Mesenchymal stem cell (in vitro differentiated cells and primary cell): ENCODE results near the gene ATF7IP2.
"Not testable (repeated sequence)": the region's sequence is repeated elsewhere in the genome, so short reads cannot be mapped to it uniquely, and the experiment has no call there.

Source experiments
- DNase-seq: peaks from one replicate; pipeline ENCODE4 v3.0.0-alpha.2; 2013
- H2AFZ ChIP-seq: one replicate; pipeline ENCODE4 v1.6.1; 2013; ENCODE audit warnings: low read depth, mild to moderate bottlenecking, control low read depth, inconsistent platforms, low read length, moderate library complexity
- H2AK5ac ChIP-seq: 2 replicates; pipeline ENCODE4 v1.6.1; 2013; ENCODE audit warnings: low read length, moderate library complexity, mild to moderate bottlenecking, inconsistent platforms; ENCODE audit not compliant: severe bottlenecking
- H2BK120ac ChIP-seq: one replicate; pipeline ENCODE4 v1.6.1; 2013; ENCODE audit warnings: low read depth, mild to moderate bottlenecking, inconsistent platforms, low read length, moderate library complexity
- H2BK12ac ChIP-seq, 2 experiments: one replicate each; pipeline ENCODE4 v1.6.1; 2013; ENCODE audit warnings: inconsistent platforms in 2 of 2, low read length in 2 of 2, mild to moderate bottlenecking in 2 of 2, moderate library complexity in 2 of 2, control low read depth in 1 of 2
- H2BK15ac ChIP-seq: one replicate; pipeline ENCODE4 v1.6.1; 2013; ENCODE audit warnings: mild to moderate bottlenecking, low read depth, inconsistent platforms; ENCODE audit not compliant: poor library complexity, severe bottlenecking
- H2BK5ac ChIP-seq: 2 replicates; pipeline ENCODE4 v1.6.1; 2013; ENCODE audit warnings: low read depth, mild to moderate bottlenecking, low read length, control low read depth, inconsistent platforms; ENCODE audit not compliant: poor library complexity, severe bottlenecking
- H3K14ac ChIP-seq, 2 experiments: one replicate each; pipeline ENCODE4 v1.6.1; 2013; ENCODE audit warnings: inconsistent platforms in 2 of 2, low read length in 2 of 2, control low read depth in 1 of 2, mild to moderate bottlenecking in 1 of 2, moderate library complexity in 1 of 2
- H3K18ac ChIP-seq, 2 experiments: one replicate each; pipeline ENCODE4 v1.6.1; 2013; ENCODE audit warnings: inconsistent platforms in 2 of 2, low read length in 2 of 2, control low read depth in 1 of 2, low read depth in 1 of 2, mild to moderate bottlenecking in 1 of 2
- H3K23ac ChIP-seq, 2 experiments: one replicate each; pipeline ENCODE4 v1.6.1; 2013; ENCODE audit warnings: inconsistent platforms in 2 of 2, low read length in 2 of 2, mild to moderate bottlenecking in 2 of 2, moderate library complexity in 2 of 2, control low read depth in 1 of 2
- H3K27ac ChIP-seq: 2 replicates; pipeline ENCODE4 v1.5.1; 2013; ENCODE audit warnings: mild to moderate bottlenecking, moderate library complexity, low read length, control low read depth, inconsistent platforms; ENCODE audit not compliant: poor library complexity, severe bottlenecking
- H3K27me3 ChIP-seq, 2 experiments: 2 replicates each; pipeline versions ENCODE4 v1.6.1 to v1.7.0; 2013; ENCODE audit warnings: low read length in 2 of 2, mild to moderate bottlenecking in 2 of 2, moderate library complexity in 2 of 2, control low read depth in 1 of 2, inconsistent platforms in 1 of 2; ENCODE audit not compliant: control insufficient read depth in 1 of 2, insufficient read depth in 1 of 2
- H3K36me3 ChIP-seq, 2 experiments: 2 replicates each; pipeline versions ENCODE4 v1.6.1 to v1.7.0; 2013; ENCODE audit warnings: low read length in 2 of 2, control low read depth in 1 of 2, inconsistent platforms in 1 of 2, low read depth in 1 of 2, mild to moderate bottlenecking in 1 of 2; ENCODE audit not compliant: insufficient read depth in 2 of 2, control insufficient read depth in 1 of 2
- H3K4ac ChIP-seq, 2 experiments: one replicate each; pipeline ENCODE4 v1.6.1; 2013; ENCODE audit warnings: inconsistent platforms in 2 of 2, low read length in 2 of 2, mild to moderate bottlenecking in 2 of 2, moderate library complexity in 2 of 2, control low read depth in 1 of 2, low read depth in 1 of 2
- H3K4me1 ChIP-seq: 2 replicates; pipeline ENCODE4 v1.6.1; 2013; ENCODE audit warnings: low read depth, low read length, control low read depth; ENCODE audit not compliant: control insufficient read depth, insufficient read depth
- H3K4me2 ChIP-seq: 2 replicates; pipeline ENCODE4 v1.6.1; 2013; ENCODE audit warnings: low read length, mild to moderate bottlenecking, inconsistent platforms; ENCODE audit not compliant: poor library complexity, severe bottlenecking
- H3K4me3 ChIP-seq, 2 experiments: 2 replicates each; pipeline versions ENCODE4 v1.5.1 to v1.7.0; 2013; ENCODE audit warnings: low read length in 2 of 2, mild to moderate bottlenecking in 2 of 2, control low read depth in 1 of 2, low read depth in 1 of 2; ENCODE audit not compliant: insufficient read depth in 1 of 2
- H3K79me1 ChIP-seq: replicated peaks from 2 replicates; pipeline ENCODE4 v1.6.1; 2013; ENCODE audit warnings: mild to moderate bottlenecking, control low read depth, low read length, inconsistent platforms; ENCODE audit not compliant: poor library complexity, severe bottlenecking
- H3K9ac ChIP-seq: 2 replicates; pipeline ENCODE4 v1.7.0; 2013; ENCODE audit warnings: mild to moderate bottlenecking, low read length, moderate library complexity
- H3K9me3 ChIP-seq: 2 replicates; pipeline ENCODE4 v1.7.0; 2013; ENCODE audit warnings: mild to moderate bottlenecking, low read length; ENCODE audit not compliant: control insufficient read depth
- H4K8ac ChIP-seq: one replicate; pipeline ENCODE4 v1.6.1; 2013; ENCODE audit warnings: inconsistent platforms, mild to moderate bottlenecking, low read length, moderate library complexity
- H4K91ac ChIP-seq: one replicate; pipeline ENCODE4 v1.6.1; 2013; ENCODE audit warnings: mild to moderate bottlenecking, low read length, inconsistent platforms
- WGBS: methylation state at CpG from one replicate; pipeline ENCODE4 v1.1.7; 2013; ENCODE audit warnings: mixed read lengths; 5-methylcytosine and 5-hydroxymethylcytosine counted together

The ATF7IP2 gene

DNA sequence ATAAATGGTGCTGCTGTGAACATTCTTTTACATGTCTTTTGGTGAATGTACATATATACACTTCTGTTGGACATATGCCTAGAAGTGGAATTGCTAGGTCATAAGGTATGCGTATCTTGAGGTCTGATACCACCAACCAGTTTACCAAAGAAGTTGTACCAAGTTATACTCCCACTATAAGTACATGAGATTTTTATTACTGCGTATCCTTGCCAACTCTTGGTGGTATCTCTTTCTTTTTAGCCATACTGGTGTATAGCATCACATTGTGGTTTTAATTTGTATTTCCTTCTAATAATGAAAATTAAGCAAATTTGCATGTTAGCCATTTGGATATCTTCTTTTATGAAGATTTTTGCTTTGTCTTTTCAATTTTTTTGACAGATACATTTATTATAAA, 80.5 kb downstream of the ATF7IP2 start:
- Histone ChIP-seq H4K8ac (no peak overlapping the region), H4K91ac (no peak overlapping the region), H3K14ac (no peak overlapping the region), H3K27me3 (no peaks in the 10 kb centered on the region), H3K4me2 (no peak overlapping the region), H3K23ac (no peak overlapping the region), H3K9me3 (no peaks in the 10 kb centered on the region), H3K18ac (no peak overlapping the region), H3K4me1 (no peaks in the 10 kb centered on the region), H3K9ac (no peak overlapping the region), H2BK5ac (no peak overlapping the region), H2AK5ac (no peak overlapping the region), H3K4me3 (no peak overlapping the region), H3K36me3 (no peaks in the 10 kb centered on the region), H2BK15ac (no peak overlapping the region), H3K79me1 (no peaks in the 10 kb centered on the region), H2AFZ (no peak overlapping the region), H2BK12ac (no peak overlapping the region), H3K4ac (no peak overlapping the region), H2BK120ac (no peak overlapping the region), H3K27ac (no peak overlapping the region)
- WGBS = no CpG with 5 or more reads among the region's 2 CpGs
- no peak for DNase-seq

DNA sequence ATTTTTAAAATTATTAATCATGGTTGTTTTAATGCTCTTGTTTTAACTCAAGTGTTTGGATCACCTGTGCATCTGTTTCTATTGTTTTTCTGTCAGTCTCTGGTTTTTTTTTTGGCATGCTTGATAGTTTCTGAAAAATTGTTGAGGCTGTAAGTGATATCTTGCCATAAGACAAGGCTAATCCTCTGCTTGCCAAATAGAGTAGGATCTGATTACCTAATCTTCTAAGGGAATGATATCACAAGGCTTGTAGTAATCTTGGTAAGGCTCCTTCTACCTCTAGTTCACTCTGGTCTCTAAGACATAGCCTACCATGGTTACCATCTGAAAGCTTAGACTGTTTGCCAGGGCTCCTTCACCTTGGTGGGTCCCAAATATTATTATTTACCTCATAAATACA, 81.0 kb downstream of the ATF7IP2 start:
- no peak overlapping the region for H3K4ac ChIP-seq
- no peak overlapping the region for H3K23ac ChIP-seq
- no peaks in the 10 kb centered on the region for H3K4me1 ChIP-seq
- no peak for DNase-seq
- no peaks in the 10 kb centered on the region for H3K9me3 ChIP-seq
- H2BK5ac ChIP-seq = no peak overlapping the region
- H3K9ac ChIP-seq = no peak overlapping the region
- H4K91ac ChIP-seq = no peak overlapping the region
- H3K4me2 ChIP-seq = no peak overlapping the region
- H2BK15ac ChIP-seq = no peak overlapping the region
- no peak overlapping the region for H4K8ac ChIP-seq
- no peak overlapping the region for H3K27ac ChIP-seq
- H2BK12ac ChIP-seq = no peak overlapping the region
- H3K79me1 ChIP-seq = no peaks in the 10 kb centered on the region
- no peak overlapping the region for H3K14ac ChIP-seq
- no peak overlapping the region for H2AK5ac ChIP-seq
- H3K36me3 ChIP-seq = no peaks in the 10 kb centered on the region
- H3K4me3 ChIP-seq = no peak overlapping the region
- no peak overlapping the region for H2BK120ac ChIP-seq
- no peak overlapping the region for H2AFZ ChIP-seq
- H3K18ac ChIP-seq = no peak overlapping the region
- H3K27me3 ChIP-seq = no peaks in the 10 kb centered on the region

DNA sequence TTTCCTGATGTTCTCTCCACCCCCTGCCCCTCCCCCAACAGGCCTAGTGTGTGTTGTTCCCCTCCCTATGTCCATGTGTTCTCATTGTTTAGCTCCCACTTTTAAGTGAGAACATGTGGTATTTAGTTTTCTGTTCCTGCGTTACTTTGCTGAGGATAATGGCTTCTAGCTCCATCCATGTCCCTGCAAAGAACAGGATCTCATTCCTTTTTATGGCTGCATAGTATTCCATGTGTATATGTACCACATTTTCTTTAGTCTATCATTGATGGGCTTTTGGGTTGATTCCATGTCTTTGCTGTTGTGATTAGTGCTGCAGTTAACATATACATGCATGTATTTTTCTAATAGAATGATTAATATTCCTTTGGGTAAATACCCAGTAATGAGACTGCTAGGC, 90.8 kb downstream of the ATF7IP2 start:
- H4K8ac ChIP-seq, H3K4ac ChIP-seq, H3K23ac ChIP-seq, H2BK12ac ChIP-seq, H3K27me3 ChIP-seq, H3K18ac ChIP-seq, H3K4me2 ChIP-seq, H2BK120ac ChIP-seq, H3K9me3 ChIP-seq, DNase-seq, H2AFZ ChIP-seq, H3K27ac ChIP-seq, H4K91ac ChIP-seq, H2AK5ac ChIP-seq, H2BK5ac ChIP-seq, H3K36me3 ChIP-seq, H3K14ac ChIP-seq, H3K4me3 ChIP-seq, H3K4me1 ChIP-seq, H3K9ac ChIP-seq, H3K79me1 ChIP-seq, H2BK15ac ChIP-seq: not testable (repeated sequence)
- WGBS = 100% methylated on average over 1 of the region's 1 CpG

DNA sequence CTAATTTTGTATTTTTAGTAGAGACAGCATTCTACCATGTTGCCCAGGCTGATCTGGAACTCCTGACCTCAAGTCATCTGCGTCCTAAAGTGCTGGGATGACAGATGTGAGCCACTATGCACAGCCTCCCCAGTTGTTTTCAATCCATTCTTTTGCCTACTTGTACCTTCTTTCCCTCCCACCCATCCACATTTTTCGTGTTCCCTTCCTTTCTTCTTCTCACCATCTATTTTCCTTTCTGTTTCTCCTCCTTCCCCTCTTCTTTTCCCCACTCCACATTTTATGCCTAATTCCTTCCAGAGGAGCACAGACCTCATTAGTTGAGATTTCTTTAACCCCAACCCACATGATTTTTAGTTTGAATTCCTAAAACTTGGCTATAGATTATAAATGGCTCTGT, 94.3 kb downstream of the ATF7IP2 start:
- Histone ChIP-seq H3K27ac (no peak overlapping the region), H2AK5ac (no peak overlapping the region), H3K4ac (no peak overlapping the region), H3K4me2 (no peak overlapping the region), H3K14ac (no peak overlapping the region), H4K91ac (no peak overlapping the region), H2BK5ac (no peak overlapping the region), H3K27me3 (no peaks in the 10 kb centered on the region), H2AFZ (no peak overlapping the region), H3K4me3 (no peak overlapping the region), H3K23ac (no peak overlapping the region), H4K8ac (no peak overlapping the region), H3K4me1 (no peaks in the 10 kb centered on the region), H2BK12ac (no peak overlapping the region), H3K18ac (no peak overlapping the region), H3K9me3 (peaks cover under 1% of the 10 kb centered on the region), H2BK120ac (no peak overlapping the region), H3K36me3 (no peaks in the 10 kb centered on the region), H2BK15ac (no peak overlapping the region), H3K9ac (no peak overlapping the region), H3K79me1 (no peaks in the 10 kb centered on the region)
- 76% methylated on average over 1 of the region's 2 CpGs for WGBS
- no peak for DNase-seq
